ENCODE data around the gene STMN3.
"Not testable (repeated sequence)": the region's sequence is repeated elsewhere in the genome, so short reads cannot be mapped to it uniquely, and the experiment has no call there.

Gene STMN3

DNA sequence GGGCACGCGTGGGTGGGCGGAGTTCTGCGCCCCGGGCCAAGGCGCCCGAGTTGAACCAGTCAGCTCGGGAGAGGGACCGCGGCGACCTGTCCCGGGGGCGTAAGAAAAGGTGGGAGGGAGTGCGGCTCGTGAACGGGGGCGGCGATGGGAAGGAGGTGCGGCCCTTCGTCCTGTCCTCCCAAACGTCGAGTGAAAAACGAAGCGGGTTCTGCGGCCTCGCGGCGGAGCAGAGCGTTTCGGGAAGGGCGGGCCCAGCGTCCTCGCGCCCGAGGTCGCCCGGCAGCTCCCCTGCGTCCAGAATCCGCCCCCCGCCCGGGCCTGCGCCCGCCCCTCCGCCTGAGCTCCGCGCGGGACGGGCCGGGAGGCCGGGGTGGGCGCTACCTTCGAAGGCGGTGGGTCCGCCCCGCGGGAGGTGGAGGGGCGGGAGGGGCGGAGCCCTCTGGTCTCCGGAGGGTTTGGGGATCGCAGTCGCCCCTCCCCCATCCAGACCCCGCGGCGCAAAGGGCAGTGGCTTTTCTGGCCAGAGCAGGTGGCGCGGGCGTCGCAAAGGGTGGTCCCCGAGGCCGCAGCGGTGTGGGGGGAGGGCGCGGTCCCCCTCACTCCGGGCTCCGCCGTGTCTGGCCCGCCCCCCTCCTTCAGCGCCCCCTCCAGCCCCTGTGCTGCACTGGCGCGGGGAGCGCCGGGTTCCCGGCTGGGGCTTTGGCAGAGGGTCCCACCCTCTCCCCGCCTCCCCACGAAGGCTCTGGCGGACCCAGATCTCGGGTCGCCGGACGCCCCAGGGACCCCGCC lies 838 bp downstream of the STMN3 start:
- no peak overlapping the region for H3K4me3 ChIP-seq (ENCODE audit: low read depth, low read length)
- DNase-seq (ENCODE audit: low read depth) = no peak
- TF ChIP-seq, protein P1, sequence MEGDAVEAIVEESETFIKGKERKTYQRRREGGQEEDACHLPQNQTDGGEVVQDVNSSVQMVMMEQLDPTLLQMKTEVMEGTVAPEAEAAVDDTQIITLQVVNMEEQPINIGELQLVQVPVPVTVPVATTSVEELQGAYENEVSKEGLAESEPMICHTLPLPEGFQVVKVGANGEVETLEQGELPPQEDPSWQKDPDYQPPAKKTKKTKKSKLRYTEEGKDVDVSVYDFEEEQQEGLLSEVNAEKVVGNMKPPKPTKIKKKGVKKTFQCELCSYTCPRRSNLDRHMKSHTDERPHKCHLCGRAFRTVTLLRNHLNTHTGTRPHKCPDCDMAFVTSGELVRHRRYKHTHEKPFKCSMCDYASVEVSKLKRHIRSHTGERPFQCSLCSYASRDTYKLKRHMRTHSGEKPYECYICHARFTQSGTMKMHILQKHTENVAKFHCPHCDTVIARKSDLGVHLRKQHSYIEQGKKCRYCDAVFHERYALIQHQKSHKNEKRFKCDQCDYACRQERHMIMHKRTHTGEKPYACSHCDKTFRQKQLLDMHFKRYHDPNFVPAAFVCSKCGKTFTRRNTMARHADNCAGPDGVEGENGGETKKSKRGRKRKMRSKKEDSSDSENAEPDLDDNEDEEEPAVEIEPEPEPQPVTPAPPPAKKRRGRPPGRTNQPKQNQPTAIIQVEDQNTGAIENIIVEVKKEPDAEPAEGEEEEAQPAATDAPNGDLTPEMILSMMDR (IDR thresholded peaks at IDR 0.05; ENCODE audit: control insufficient read depth, extremely low read depth, insufficient read depth) = no peak

- TF ChIP-seq, protein P1 (IDR thresholded peaks at IDR 0.05; ENCODE audit: control insufficient read depth, extremely low read depth, insufficient read depth) = no peak
- DNase-seq (ENCODE audit: low read depth) = no peak
- no peak overlapping the region for H3K4me3 ChIP-seq (ENCODE audit: low read depth, low read length)
These were observed 1.4 kb downstream of the STMN3 start for GRCh38 chr20:63651942-63652191.

- not testable (repeated sequence) for H3K4me3 ChIP-seq (ENCODE audit: low read depth, low read length); DNase-seq (ENCODE audit: low read depth)
These were observed 2.7 kb downstream of the STMN3 start for GRCh38 chr20:63650486-63650885.

- TF ChIP-seq, protein P1 (IDR thresholded peaks at IDR 0.05; ENCODE audit: control insufficient read depth, extremely low read depth, insufficient read depth) = no peak
- no peak overlapping the region for H3K4me3 ChIP-seq (ENCODE audit: low read depth, low read length)
- DNase-seq (ENCODE audit: low read depth) = no peak
These were observed 4.2 kb downstream of the STMN3 start for GRCh38 chr20:63648895-63649589.

- H3K4me3 ChIP-seq (ENCODE audit: low read depth, low read length) = no peak overlapping the region
- DNase-seq (ENCODE audit: low read depth) = no peak
- TF ChIP-seq, protein P1 (IDR thresholded peaks at IDR 0.05; ENCODE audit: control insufficient read depth, extremely low read depth, insufficient read depth) = no peak
These were observed 5.0 kb downstream of the STMN3 start for GRCh38 chr20:63648190-63648589.

DNA sequence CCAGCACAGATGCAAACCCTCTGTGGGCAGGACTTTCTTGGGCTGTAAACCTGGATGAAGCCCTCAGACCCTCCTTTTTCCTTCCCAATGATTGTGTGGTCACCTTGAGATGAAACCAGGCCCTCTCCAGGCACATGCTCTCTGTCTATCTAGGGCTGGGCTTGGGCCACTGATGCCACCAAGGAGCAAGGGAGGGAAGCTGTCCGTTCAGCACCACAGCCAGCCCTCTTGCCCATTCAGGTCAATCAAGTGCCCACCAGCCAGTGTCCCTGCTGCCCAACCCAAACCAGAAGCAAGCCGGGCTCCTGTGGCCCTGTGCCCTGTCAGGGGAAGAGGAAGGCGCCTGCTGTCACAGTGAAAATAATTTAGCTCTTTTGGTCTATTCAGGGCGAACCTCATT lies 8.0 kb downstream of the STMN3 start:
- no peak for DNase-seq (ENCODE audit: low read depth)
- TF ChIP-seq, protein P1 (IDR thresholded peaks at IDR 0.05; ENCODE audit: control insufficient read depth, extremely low read depth, insufficient read depth) = no peak

DNA sequence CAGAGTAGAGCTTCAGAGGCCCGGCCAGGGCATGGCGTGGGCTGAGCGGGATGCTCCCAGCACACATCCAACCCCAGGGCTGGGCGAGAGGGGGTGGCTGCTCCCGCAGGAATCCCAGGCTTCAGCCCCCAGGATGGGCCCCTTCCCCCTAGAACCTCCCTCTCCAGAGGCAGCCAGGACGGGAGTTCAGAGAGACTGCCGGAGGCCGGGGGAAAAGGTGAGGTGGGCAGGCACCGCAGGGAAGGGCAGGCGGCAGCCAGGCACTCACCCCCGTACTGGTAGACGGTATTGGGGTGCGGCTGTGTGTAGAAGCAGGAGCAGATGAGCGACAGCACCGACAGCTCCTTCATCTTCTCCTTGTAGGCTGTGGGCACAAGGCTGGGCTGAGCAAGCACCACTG lies 9.3 kb downstream of the STMN3 start:
- DNase-seq (ENCODE audit: low read depth) = no peak
- TF ChIP-seq, protein P1 (IDR thresholded peaks at IDR 0.05; ENCODE audit: control insufficient read depth, extremely low read depth, insufficient read depth) = no peak
- no peak overlapping the region for H3K4me3 ChIP-seq (ENCODE audit: low read depth, low read length)

More for the DNA sequence above, 8.0 kb downstream of the STMN3 start:
- no peak overlapping the region for H3K4me3 ChIP-seq (ENCODE audit: low read depth, low read length)
